ENCODE data around the gene LDAF1. TPM values are rescaled to one million over a fixed set of nuclear protein-coding genes. Genes with fewer than 3 reads are reported as not detected.

Gene LDAF1
- total RNA-seq = 51.5 and 70.2 TPM in 2 replicates

DNA sequence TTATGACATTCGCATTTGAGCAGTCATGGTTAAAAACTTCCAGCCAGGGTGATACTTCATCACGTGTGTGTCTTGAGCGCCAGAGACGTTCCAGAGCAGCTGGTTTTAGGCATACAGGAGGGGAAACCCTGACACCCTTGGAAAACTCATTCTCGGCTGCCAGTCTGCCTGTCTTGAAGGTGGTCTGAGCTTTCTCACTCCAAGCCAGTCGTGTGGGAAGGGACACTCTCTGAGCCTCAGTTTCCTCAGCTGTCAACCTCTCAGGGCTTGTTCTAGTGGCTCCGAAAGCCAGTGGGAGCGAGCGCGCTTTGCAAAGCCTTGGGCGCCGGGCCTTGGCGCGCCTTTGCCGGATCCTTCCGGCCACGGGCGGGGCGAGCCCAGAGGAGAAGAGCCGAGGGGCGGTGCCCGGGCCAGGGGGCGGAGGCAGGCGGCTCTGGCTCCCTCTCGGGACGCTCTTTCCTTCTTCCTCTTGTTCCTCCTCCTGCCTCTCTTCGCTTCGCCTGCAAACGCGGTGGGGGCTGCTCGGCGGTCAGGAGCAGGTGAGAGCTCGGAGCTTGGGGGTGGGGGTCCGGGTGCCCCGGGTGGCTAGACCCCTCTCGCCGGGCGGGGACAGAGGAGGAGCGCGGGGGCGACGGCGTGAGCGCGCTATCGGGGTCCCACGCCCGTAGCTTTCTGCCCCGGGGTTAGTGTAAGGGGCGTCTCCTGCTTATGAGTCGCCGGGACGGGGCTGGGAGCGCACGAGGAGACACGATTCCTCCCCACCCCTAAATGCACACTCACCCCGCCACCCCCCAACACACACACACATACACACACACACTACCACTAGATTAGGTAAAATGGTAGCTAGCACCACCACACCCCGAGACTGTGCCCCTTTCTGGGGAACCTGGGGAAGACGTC is at the start of gene LDAF1:
Gene LDAF1, plus strand, starts transcription at position 467 of the 903 bp plus-strand sequence. CDS start 2,509 bp downstream, outside the sequence.

DNA sequence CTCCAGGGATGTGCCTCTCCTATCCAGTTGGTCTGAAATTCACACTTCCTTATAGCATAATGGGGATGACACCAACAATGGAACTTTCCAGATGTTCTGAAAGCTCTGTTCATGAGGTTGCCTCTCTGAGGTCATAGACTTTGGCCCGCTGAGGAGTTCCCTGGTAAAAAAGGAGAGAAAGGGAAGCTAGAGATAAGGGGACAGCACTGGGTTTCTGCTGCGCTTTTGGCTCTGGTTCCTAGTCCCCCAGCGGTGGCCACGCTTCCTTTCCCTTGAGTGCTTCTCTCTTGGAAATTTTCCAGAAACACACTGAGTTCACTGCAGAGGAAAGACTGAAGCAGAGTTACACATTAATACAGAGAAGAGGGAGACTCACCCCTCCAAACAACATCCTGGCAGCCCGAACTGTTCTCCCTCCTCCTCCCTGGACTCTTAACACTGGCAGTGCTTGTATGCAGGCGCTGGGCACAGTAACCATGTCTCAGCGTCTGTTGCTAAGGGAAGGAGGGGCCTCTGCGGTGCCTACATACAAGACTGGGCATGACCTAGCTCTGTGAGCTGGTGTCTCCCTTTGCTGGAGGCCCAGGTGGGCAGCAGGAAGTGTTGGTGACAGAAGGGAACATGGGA is 8.0 kb upstream of the LDAF1 start, which contains the start of gene DNAH3:
Gene DNAH3, minus strand, starts transcription at position 472 of the 627 bp plus-strand sequence. CDS start 527 bp downstream, outside the sequence.

GRCh38 chr16:21211486-21211885 is 53.0 kb downstream of the LDAF1 start, which contains the start of gene ZP2:
Gene ZP2, minus strand, starts transcription at chr16:21211574. Its CDS starts 27 bp downstream, at chr16:21211547.

Other genes starting within 250 kb of the LDAF1 start
- gene DNAH3, start 7.8 kb upstream of the LDAF1 start, total RNA-seq = under 0.01 TPM in 2 replicates
- gene ZP2, start 52.9 kb downstream of the LDAF1 start, total RNA-seq = not detected in 2 replicates
- not detected in 2 replicates for gene ANKS4B, start 75.0 kb downstream of the LDAF1 start, total RNA-seq
- gene CRYM, start 119.6 kb downstream of the LDAF1 start, total RNA-seq = 1.3 and 3.3 TPM in 2 replicates